Cardiac septum (tissue), 1 donor: Measurements from ENCODE around the gene FBXO17. TPM values are rescaled to one million over a fixed set of nuclear protein-coding genes. Genes with fewer than 3 reads are reported as not detected.

Experiments used
- DNase-seq: peaks from one replicate; pipeline ENCODE4 v3.0.0-alpha.2; 2020; ENCODE audit warnings: low spot score
- intact Hi-C: fragments of 100-400 bp; cut with DNase I; formaldehyde crosslinking; loops from one replicate; pipeline ENCODE4 v1.14.0; 2022
- total RNA-seq: library from RNA; stranded (reverse); fragmentation: NEBNext Ultra II Directional; extraction: Animal tissue kit (Norgen Biotek cat#: 25700); gene quantifications from one replicate; pipeline ENCODE4 v1.2.1, GENCODE V29; 2021
- donor health status: DM: no; HTN: no; CAD: no.

FBXO17 gene
- total RNA-seq, 1 donor from 2014 or later = 3.3 TPM

DNA sequence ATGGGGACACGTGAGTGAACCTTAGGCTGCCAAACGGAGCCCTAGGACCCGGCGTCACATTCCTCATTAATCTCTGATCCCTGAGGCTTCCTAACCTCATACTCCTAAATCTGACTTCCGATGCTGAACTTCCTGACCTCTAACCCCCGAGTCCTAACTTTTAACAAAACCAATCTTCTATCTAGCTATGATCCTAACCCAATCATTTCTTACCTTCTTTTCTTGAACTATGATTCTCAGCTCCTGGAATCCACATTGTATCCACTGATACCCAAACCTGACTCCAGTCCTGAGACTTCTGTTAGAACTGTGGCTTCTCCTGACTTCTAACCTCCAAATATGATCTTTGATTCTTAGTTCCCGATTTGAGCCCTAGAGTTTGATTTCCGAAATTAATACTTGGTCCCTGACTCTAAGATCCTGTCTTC is 75.3 kb downstream of the FBXO17 start:
- intact Hi-C loops = no loop called here

GRCh38 chr19:38899447-38900201 is 75.9 kb downstream of the FBXO17 start, which contains the start of the genes NFKBIB and SIRT2:
Gene NFKBIB, plus strand, starts transcription at chr19:38899969. Its CDS starts 64 bp downstream, at chr19:38900033.
Gene SIRT2, minus strand, starts transcription at chr19:38899618. Its CDS starts 97 bp downstream, at chr19:38899521.
- DNase-seq = peak; percentile 100
- intact Hi-C loops = loop anchor here (2.0 to 5.0 kb wide), 2 partner anchors 31 to 47 kb away; partner anchors contain the start of genes MRPS12 and SARS2

More for the DNA sequence above, 75.3 kb downstream of the FBXO17 start:
- no peak for DNase-seq

DNA sequence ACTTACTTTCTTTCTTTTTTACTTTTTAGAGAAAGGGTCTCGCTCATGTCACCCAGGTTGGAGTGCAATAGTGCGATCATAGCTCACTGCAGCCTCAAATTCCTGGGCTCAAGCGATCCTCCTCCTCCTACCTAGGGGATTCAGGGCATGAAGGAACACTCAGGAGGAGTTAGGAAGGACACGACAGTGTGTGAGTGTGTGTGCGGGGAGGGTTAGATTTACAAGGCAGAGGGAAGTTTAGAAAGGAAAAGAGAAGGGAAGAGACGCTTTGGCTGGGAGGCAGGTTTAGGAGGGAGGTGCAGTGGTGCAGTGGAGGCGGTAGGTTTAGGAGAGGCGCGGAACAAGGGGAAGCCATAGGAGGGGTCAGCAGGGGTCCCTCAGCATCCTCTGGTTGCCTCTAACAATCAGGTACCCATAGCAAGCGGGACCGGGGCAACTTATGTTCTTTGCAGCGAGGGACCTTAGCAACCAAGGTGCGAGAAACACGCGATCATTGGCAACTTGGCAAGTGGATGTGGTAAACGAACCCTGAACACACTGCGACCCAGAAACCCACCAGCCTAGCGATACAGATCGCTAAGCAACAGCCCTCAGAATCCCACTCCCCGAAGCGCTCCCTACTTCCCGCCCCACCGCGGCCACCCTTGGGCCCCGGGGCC is 76.6 kb downstream of the FBXO17 start:
- intact Hi-C loops = loop anchor here (2.0 to 5.0 kb wide), 2 partner anchors 32 to 47 kb away; partner anchors contain the start of genes MRPS12 and SARS2
- no peak for DNase-seq

GRCh38 chr19:38894968-38895367 is 80.6 kb downstream of the FBXO17 start:
- intact Hi-C loops = loop anchor here (5.0 kb wide), 1 partner anchor 43 kb away; no protein-coding TSS in a partner anchor
- no peak for DNase-seq

GRCh38 chr19:38893341-38893771 is 82.2 kb downstream of the FBXO17 start:
- intact Hi-C loops = no loop called here
- no peak for DNase-seq

DNA sequence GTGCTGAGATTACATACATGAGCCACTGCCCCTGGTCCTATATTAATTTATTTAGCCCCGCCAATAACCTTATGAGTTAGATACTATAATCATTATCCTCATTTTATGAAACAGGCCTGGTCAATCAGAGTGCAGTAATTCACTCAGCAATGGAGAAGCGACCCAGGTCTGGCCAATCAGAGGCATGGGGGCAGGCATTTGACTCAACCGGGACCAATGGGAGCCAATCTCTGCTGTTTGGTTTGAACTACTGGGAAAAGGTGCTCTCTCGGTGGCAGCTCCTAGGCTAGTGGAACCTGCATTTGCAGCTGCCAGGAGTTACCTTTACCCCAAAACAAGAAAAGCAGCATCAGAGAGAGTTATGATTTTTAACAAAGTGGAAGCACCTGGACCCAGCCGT is 82.7 kb downstream of the FBXO17 start:
- DNase-seq = no peak
- intact Hi-C loops = no loop called here

- intact Hi-C loops = no loop called here
- no peak for DNase-seq
Measured at GRCh38 chr19:38891771-38892170, 83.8 kb downstream of the FBXO17 start.

Other genes starting within 250 kb of the FBXO17 start
- gene CAPN12, start 231.3 kb downstream of the FBXO17 start, total RNA-seq = 1.7 TPM
- gene LGALS7, start 202.2 kb downstream of the FBXO17 start, total RNA-seq = not detected
- not detected for gene LGALS7B, start 186.5 kb downstream of the FBXO17 start, total RNA-seq
- 0.54 TPM for gene LGALS4, start 162.8 kb downstream of the FBXO17 start, total RNA-seq
- gene ECH1, start 143.9 kb downstream of the FBXO17 start, total RNA-seq = 377 TPM
- gene HNRNPL, start 125.8 kb downstream of the FBXO17 start, total RNA-seq = 136 TPM
- 2.0 TPM for gene RINL, start 97.5 kb downstream of the FBXO17 start, total RNA-seq
- 49.6 TPM for gene SIRT2, start 76.1 kb downstream of the FBXO17 start, total RNA-seq
- gene NFKBIB, start 75.8 kb downstream of the FBXO17 start, total RNA-seq = 22.0 TPM
- gene CCER2, start 63.6 kb downstream of the FBXO17 start, total RNA-seq = not detected
- gene SARS2, start 45.0 kb downstream of the FBXO17 start, total RNA-seq = 12.6 TPM
- gene MRPS12, start 44.8 kb downstream of the FBXO17 start, total RNA-seq = 40.4 TPM
- gene FBXO27, start 56.8 kb upstream of the FBXO17 start, total RNA-seq = 15.3 TPM
- not detected for gene ACP7, start 108.6 kb upstream of the FBXO17 start, total RNA-seq
- gene PAK4, start 150.0 kb upstream of the FBXO17 start, total RNA-seq = 18.6 TPM
- not detected for gene NCCRP1, start 221.2 kb upstream of the FBXO17 start, total RNA-seq
- gene SYCN, start 228.5 kb upstream of the FBXO17 start, total RNA-seq = not detected